Breast epithelium (tissue), 3 donors: Measurements from ENCODE around the gene PLEKHA5.

Experiments
- CTCF ChIP-seq, 3 donors: fragments of 450-650 bp; IDR thresholded peaks; one replicate each; pipeline ENCODE4 v1.5.1; 2016 to 2017; ENCODE audit warnings: antibody characterized with exemption in 3 of 3, mild to moderate bottlenecking in 3 of 3, moderate library complexity in 3 of 3
- POLR2A ChIP-seq: fragments of 450-650 bp; IDR thresholded peaks from one replicate; pipeline ENCODE4 v1.6.1; 2016; ENCODE audit warnings: antibody characterized with exemption, mild to moderate bottlenecking, moderate library complexity

- TF ChIP-seq CTCF (IDR thresholded peaks at IDR 0.05) = no peak
- no peak for TF ChIP-seq POLR2A
Observed at GRCh38 chr12:19234981-19235871, 105.7 kb downstream of the PLEKHA5 start.
